ENCODE data around the gene FANCD2OS.
"Not testable (repeated sequence)": the region's sequence is repeated elsewhere in the genome, so short reads cannot be mapped to it uniquely, and the experiment has no call there.

Gene FANCD2OS

GRCh38 chr3:10108091-10108490 lies at the start of gene FANCD2OS:
Gene FANCD2OS, minus strand, starts transcription at chr3:10108255. Its CDS starts 3,481 bp downstream, at chr3:10104774.
- ATAC-seq, result no peak

GRCh38 chr3:10157031-10157430 lies 49.0 kb upstream of the FANCD2OS start:
- ATAC-seq (no peak), DNase-seq (no peak)

More at GRCh38 chr3:10108091-10108490, at the start of gene FANCD2OS:
- no peak for DNase-seq

- ATAC-seq, result no peak
- no peak for DNase-seq
Measured at GRCh38 chr3:10155658-10156057, 47.6 kb upstream of the FANCD2OS start.

GRCh38 chr3:10155123-10155472 lies 47.0 kb upstream of the FANCD2OS start:
- DNase-seq (no peak), ATAC-seq (no peak)

- DNase-seq (no peak), ATAC-seq (no peak)
Measured at GRCh38 chr3:10154335-10155122, 46.5 kb upstream of the FANCD2OS start.

- ATAC-seq (no peak), DNase-seq (no peak)
Measured at GRCh38 chr3:10150987-10151386, 42.9 kb upstream of the FANCD2OS start.

GRCh38 chr3:10149226-10149625 lies 41.2 kb upstream of the FANCD2OS start:
- no peak for DNase-seq
- ATAC-seq, result no peak

GRCh38 chr3:10145685-10146084 lies 37.6 kb upstream of the FANCD2OS start:
- ATAC-seq, result no peak

GRCh38 chr3:10142707-10143560 lies 34.9 kb upstream of the FANCD2OS start:
- ATAC-seq (no peak), DNase-seq (peak; percentile 18)

More at GRCh38 chr3:10145685-10146084, 37.6 kb upstream of the FANCD2OS start:
- DNase-seq, result no peak

- DNase-seq (no peak), ATAC-seq (no peak)
Measured at GRCh38 chr3:10140996-10141546, 33.0 kb upstream of the FANCD2OS start.

GRCh38 chr3:10137178-10137577 lies 29.1 kb upstream of the FANCD2OS start:
- DNase-seq, result no peak
- ATAC-seq, result no peak

- ATAC-seq (no peak), DNase-seq (no peak)
Measured at GRCh38 chr3:10136426-10137005, 28.5 kb upstream of the FANCD2OS start.

- ATAC-seq, result not testable (repeated sequence)
Measured at GRCh38 chr3:10135872-10136271, 27.8 kb upstream of the FANCD2OS start.

GRCh38 chr3:10122724-10123123 lies 14.7 kb upstream of the FANCD2OS start:
- DNase-seq, result no peak
- ATAC-seq, result no peak

More at GRCh38 chr3:10135872-10136271, 27.8 kb upstream of the FANCD2OS start:
- DNase-seq, result not testable (repeated sequence)

GRCh38 chr3:10121064-10121463 lies 13.0 kb upstream of the FANCD2OS start:
- no peak for DNase-seq
- no peak for ATAC-seq

- DNase-seq (no peak), ATAC-seq (no peak)
Measured at GRCh38 chr3:10119376-10119775, 11.3 kb upstream of the FANCD2OS start.

- ATAC-seq (no peak), DNase-seq (no peak)
Measured at GRCh38 chr3:10116928-10117327, 8.9 kb upstream of the FANCD2OS start.

- no peak for ATAC-seq
- DNase-seq, result no peak
Measured at GRCh38 chr3:10116138-10116460, 8.0 kb upstream of the FANCD2OS start.

- peak; percentile 99 for ATAC-seq
Measured at GRCh38 chr3:10115326-10116137, 7.5 kb upstream of the FANCD2OS start, which contains the start of gene BRK1. Gene BRK1, plus strand, starts transcription at chr3:10115675. Its CDS starts 27 bp downstream, at chr3:10115702.

GRCh38 chr3:10106919-10107318 lies 1.1 kb downstream of the FANCD2OS start:
- ATAC-seq, result no peak
- DNase-seq, result no peak

More at GRCh38 chr3:10115326-10116137, 7.5 kb upstream of the FANCD2OS start, which contains the start of gene BRK1:
- DNase-seq, result peak; percentile 94

GRCh38 chr3:10099041-10099440 lies 9.0 kb downstream of the FANCD2OS start:
- no peak for ATAC-seq
- no peak for DNase-seq
